HEK293 (cell line): ENCODE results near the gene TP73.

Source experiments
- CTCF ChIA-PET: fragments of 350-600 bp; formaldehyde crosslinking; extraction: SDS; loops from one replicate; lab custom pipeline; 2021; ENCODE audit warnings: antibody characterized with exemption; lab: Yijun Ruan, JAX
- POLR2A ChIA-PET: fragments of 300-600 bp; formaldehyde crosslinking; extraction: SDS; loops from one replicate; lab custom pipeline; 2020; ENCODE audit warnings: antibody characterized with exemption, inconsistent platforms; lab: Yijun Ruan, JAX
- H3K27ac ChIP-seq: fragments of 200-500 bp; sonication (Bioruptor generic); 2 replicates; pipeline ENCODE4 v1.5.1; 2014; ENCODE audit warnings: low read depth, low read length, control low read depth, inconsistent platforms; ENCODE audit errors: extremely low read depth
- H3K36me3 ChIP-seq, 2 experiments: fragments of 200-500 bp in 1 of 2; sonication (Bioruptor generic) in 1 of 2; 1 replicate in 1 of 2; 2 replicates in 1 of 2; pipeline ENCODE4 v1.5.1; 2014 to 2017; ENCODE audit warnings: inconsistent platforms in 2 of 2, low read length in 2 of 2; ENCODE audit not compliant: control insufficient read depth in 2 of 2, insufficient read depth in 1 of 2
- H3K4me1 ChIP-seq: fragments of 200-500 bp; sonication (Bioruptor generic); 2 replicates; pipeline ENCODE4 v1.5.1; 2014; ENCODE audit warnings: mild to moderate bottlenecking, low read length, inconsistent platforms; ENCODE audit not compliant: control insufficient read depth, insufficient read depth
- H3K4me3 ChIP-seq: 2 replicates; pipeline ENCODE4 v1.5.1; 2011; ENCODE audit warnings: low read depth, mild to moderate bottlenecking, control low read depth, low read length, moderate library complexity
- H3K9me3 ChIP-seq: fragments of 200-500 bp; sonication (Bioruptor generic); 2 replicates; pipeline ENCODE4 v1.5.1; 2014; ENCODE audit warnings: low read depth, low read length, inconsistent platforms; ENCODE audit not compliant: control insufficient read depth, insufficient read depth
- AEBP2 ChIP-seq: fragments of 450-650 bp; formaldehyde crosslinking; IDR thresholded peaks from 2 replicates; pipeline ENCODE4 v1.5.1; 2016; ENCODE audit warnings: missing biosample characterization, missing genetic modification characterization, borderline replicate concordance
- GLIS1 ChIP-seq: fragments of 450-650 bp; formaldehyde crosslinking; IDR thresholded peaks from 2 replicates; pipeline ENCODE4 v1.5.1; 2016; ENCODE audit warnings: missing biosample characterization, missing genetic modification characterization
- HOXC10 ChIP-seq: sonication (generic); formaldehyde crosslinking; IDR thresholded peaks from 2 replicates; pipeline ENCODE4 v1.8.1; 2023; ENCODE audit warnings: mild to moderate bottlenecking, missing genetic modification reagents
- KLF9 ChIP-seq: fragments of 450-650 bp; formaldehyde crosslinking; IDR thresholded peaks from 2 replicates; pipeline ENCODE4 v1.5.1; 2016; ENCODE audit warnings: missing biosample characterization, missing genetic modification characterization, low read depth
- SP2 ChIP-seq: fragments of 450-650 bp; formaldehyde crosslinking; IDR thresholded peaks from 2 replicates; pipeline ENCODE4 v1.5.1; 2016; ENCODE audit warnings: missing biosample characterization, missing genetic modification characterization
- ZBTB44 ChIP-seq: fragments of 450-650 bp; IDR thresholded peaks from 2 replicates; pipeline ENCODE4 v1.5.1; 2018; ENCODE audit warnings: missing biosample characterization, mild to moderate bottlenecking, missing genetic modification characterization
- ZBTB7A ChIP-seq: fragments of 450-650 bp; formaldehyde crosslinking; IDR thresholded peaks from 2 replicates; pipeline ENCODE4 v1.5.1; 2016; ENCODE audit warnings: low read depth, missing biosample characterization, missing genetic modification characterization
- ZIC2 ChIP-seq: fragments of 450-650 bp; formaldehyde crosslinking; IDR thresholded peaks from 2 replicates; pipeline ENCODE4 v1.5.1; 2016; ENCODE audit warnings: missing biosample characterization, missing genetic modification characterization
- ZNF146 ChIP-seq: fragments of 450-650 bp; formaldehyde crosslinking; IDR thresholded peaks from 2 replicates; pipeline ENCODE4 v1.5.1; 2016; ENCODE audit warnings: missing biosample characterization, missing genetic modification characterization
- ZNF214 ChIP-seq: fragments of 450-650 bp; formaldehyde crosslinking; IDR thresholded peaks from 2 replicates; pipeline ENCODE4 v1.5.1; 2017; ENCODE audit warnings: missing biosample characterization, mild to moderate bottlenecking, missing genetic modification characterization, borderline replicate concordance
- ZNF23 ChIP-seq: fragments of 450-650 bp; formaldehyde crosslinking; IDR thresholded peaks from 2 replicates; pipeline ENCODE4 v1.5.1; 2016; ENCODE audit warnings: missing biosample characterization, missing genetic modification characterization, borderline replicate concordance
- ZNF280D ChIP-seq: fragments of 450-650 bp; formaldehyde crosslinking; IDR thresholded peaks from 2 replicates; pipeline ENCODE4 v1.5.1; 2016; ENCODE audit warnings: missing biosample characterization, missing genetic modification characterization
- ZNF292 ChIP-seq: fragments of 450-650 bp; formaldehyde crosslinking; IDR thresholded peaks from 2 replicates; pipeline ENCODE4 v1.5.1; 2016; ENCODE audit warnings: low read depth, missing biosample characterization, missing genetic modification characterization, borderline replicate concordance
- ZNF354C ChIP-seq: fragments of 450-650 bp; formaldehyde crosslinking; IDR thresholded peaks from 2 replicates; pipeline ENCODE4 v1.5.1; 2016; ENCODE audit warnings: missing biosample characterization, missing genetic modification characterization, low read depth, borderline replicate concordance
- ZNF404 ChIP-seq: fragments of 450-650 bp; formaldehyde crosslinking; IDR thresholded peaks from 2 replicates; pipeline ENCODE4 v1.5.1; 2017; ENCODE audit warnings: missing biosample characterization, missing genetic modification characterization
- ZNF449 ChIP-seq: fragments of 450-650 bp; formaldehyde crosslinking; IDR thresholded peaks from 2 replicates; pipeline ENCODE4 v1.5.1; 2017; ENCODE audit warnings: missing biosample characterization, mild to moderate bottlenecking, missing genetic modification characterization, moderate library complexity
- ZNF501 ChIP-seq: fragments of 450-650 bp; formaldehyde crosslinking; IDR thresholded peaks from 2 replicates; pipeline ENCODE4 v1.5.1; 2016; ENCODE audit warnings: missing biosample characterization, missing genetic modification characterization
- ZNF580 ChIP-seq: fragments of 450-650 bp; formaldehyde crosslinking; IDR thresholded peaks from 2 replicates; pipeline ENCODE4 v1.5.1; 2016; ENCODE audit warnings: missing biosample characterization, missing genetic modification characterization
- ZNF692 ChIP-seq: fragments of 450-650 bp; formaldehyde crosslinking; IDR thresholded peaks from 2 replicates; pipeline ENCODE4 v1.5.1; 2016; ENCODE audit warnings: missing biosample characterization, missing genetic modification characterization
- ZSCAN23 ChIP-seq: fragments of 450-650 bp; formaldehyde crosslinking; IDR thresholded peaks from 2 replicates; pipeline ENCODE4 v1.5.1; 2016; ENCODE audit warnings: missing biosample characterization, missing genetic modification characterization
- ZSCAN30 ChIP-seq: fragments of 450-650 bp; IDR thresholded peaks from 2 replicates; pipeline ENCODE4 v1.5.1; 2018; ENCODE audit warnings: missing biosample characterization, mild to moderate bottlenecking, missing genetic modification characterization, moderate library complexity
- TF ChIP-seq, protein P1 (sequence below): sonication (generic); formaldehyde crosslinking; IDR thresholded peaks from 2 replicates; pipeline ENCODE4 v1.8.1; 2022; ENCODE audit warnings: mild to moderate bottlenecking, moderate library complexity, missing genetic modification reagents

The TP73 gene

GRCh38 chr1:3767328-3767925, 115.1 kb downstream of the TP73 start:
- no peaks in the 10 kb centered on the region for H3K36me3 ChIP-seq
- no peaks in the 10 kb centered on the region for H3K4me1 ChIP-seq
- TF ChIP-seq ZNF280D (tag by site-specific recombination) (no peak), SP2 (tag by site-specific recombination) (no peak), ZNF501 (tag by site-specific recombination) (no peak), ZNF146 (tag by site-specific recombination) (no peak), ZNF404 (tag by site-specific recombination) (no peak), GLIS1 (tag by site-specific recombination) (no peak), ZIC2 (tag by site-specific recombination) (no peak), HOXC10 (CRISPR knock-in tag) (no peak), ZNF354C (tag by site-specific recombination) (no peak), ZNF214 (tag by site-specific recombination) (no peak), ZNF23 (no peak)
- TF ChIP-seq, protein P1, sequence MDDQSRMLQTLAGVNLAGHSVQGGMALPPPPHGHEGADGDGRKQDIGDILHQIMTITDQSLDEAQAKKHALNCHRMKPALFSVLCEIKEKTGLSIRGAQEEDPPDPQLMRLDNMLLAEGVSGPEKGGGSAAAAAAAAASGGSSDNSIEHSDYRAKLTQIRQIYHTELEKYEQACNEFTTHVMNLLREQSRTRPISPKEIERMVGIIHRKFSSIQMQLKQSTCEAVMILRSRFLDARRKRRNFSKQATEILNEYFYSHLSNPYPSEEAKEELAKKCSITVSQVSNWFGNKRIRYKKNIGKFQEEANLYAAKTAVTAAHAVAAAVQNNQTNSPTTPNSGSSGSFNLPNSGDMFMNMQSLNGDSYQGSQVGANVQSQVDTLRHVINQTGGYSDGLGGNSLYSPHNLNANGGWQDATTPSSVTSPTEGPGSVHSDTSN: no peak
- H3K4me3 ChIP-seq: no peak overlapping the region
- ChIA-PET POLR2A (interaction anchor here (0.5 kb wide), 1 partner anchor 14 kb away, joined by 3 read pairs; no protein-coding TSS in a partner anchor), CTCF (no interaction called here)
- no peak overlapping the region for H3K27ac ChIP-seq
- H3K9me3 ChIP-seq: no peaks in the 10 kb centered on the region

DNA sequence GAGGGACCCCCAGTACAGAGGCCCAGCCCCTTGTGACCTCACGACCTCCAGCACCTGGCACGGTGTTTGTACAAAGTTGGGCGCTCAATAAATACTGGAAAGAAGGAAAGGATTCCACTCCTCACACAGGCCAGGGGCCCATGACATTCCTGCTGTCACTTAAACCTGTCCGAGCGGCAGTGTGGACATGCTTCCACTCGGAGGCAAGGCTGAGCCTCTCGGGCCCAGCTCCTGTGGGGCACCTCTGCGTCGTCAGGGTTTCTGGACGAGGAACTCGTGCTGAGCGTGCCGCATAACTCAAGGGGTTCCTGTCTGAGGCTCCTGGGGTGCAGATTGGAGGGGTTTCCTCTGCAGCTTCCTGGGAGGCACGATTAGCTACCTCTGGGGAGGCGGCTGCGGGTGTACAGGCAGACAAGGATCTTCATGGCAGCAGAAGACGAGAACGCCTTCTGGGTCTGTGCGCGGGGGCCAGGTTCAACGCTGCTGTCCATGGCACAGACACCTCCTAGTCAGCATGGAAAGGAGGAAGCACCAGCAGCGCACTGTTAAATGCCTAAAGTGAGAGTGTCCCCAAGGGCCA, 116.6 kb downstream of the TP73 start:
- CTCF ChIA-PET: interaction anchor here (0.7 kb wide), 1 partner anchor 36 kb away, joined by 3 read pairs; no protein-coding TSS in a partner anchor
- TF ChIP-seq ZNF292 (tag by site-specific recombination) (no peak), ZNF580 (no peak), KLF9 (no peak), ZNF692 (tag by site-specific recombination) (no peak), ZBTB7A (tag by site-specific recombination) (no peak), ZBTB44 (tag by site-specific recombination) (no peak), ZSCAN23 (tag by site-specific recombination) (no peak), ZNF449 (tag by site-specific recombination) (no peak), AEBP2 (no peak), ZSCAN30 (tag by site-specific recombination) (no peak)

More for the DNA sequence above, 116.6 kb downstream of the TP73 start:
- Histone ChIP-seq H3K4me1 (no peaks in the 10 kb centered on the region), H3K4me3 (no peak overlapping the region), H3K27ac (no peak overlapping the region), H3K9me3 (no peaks in the 10 kb centered on the region), H3K36me3 (no peaks in the 10 kb centered on the region)
- POLR2A ChIA-PET: no interaction called here
